ENCODE results near the gene ACP3.

The ACP3 gene

DNA sequence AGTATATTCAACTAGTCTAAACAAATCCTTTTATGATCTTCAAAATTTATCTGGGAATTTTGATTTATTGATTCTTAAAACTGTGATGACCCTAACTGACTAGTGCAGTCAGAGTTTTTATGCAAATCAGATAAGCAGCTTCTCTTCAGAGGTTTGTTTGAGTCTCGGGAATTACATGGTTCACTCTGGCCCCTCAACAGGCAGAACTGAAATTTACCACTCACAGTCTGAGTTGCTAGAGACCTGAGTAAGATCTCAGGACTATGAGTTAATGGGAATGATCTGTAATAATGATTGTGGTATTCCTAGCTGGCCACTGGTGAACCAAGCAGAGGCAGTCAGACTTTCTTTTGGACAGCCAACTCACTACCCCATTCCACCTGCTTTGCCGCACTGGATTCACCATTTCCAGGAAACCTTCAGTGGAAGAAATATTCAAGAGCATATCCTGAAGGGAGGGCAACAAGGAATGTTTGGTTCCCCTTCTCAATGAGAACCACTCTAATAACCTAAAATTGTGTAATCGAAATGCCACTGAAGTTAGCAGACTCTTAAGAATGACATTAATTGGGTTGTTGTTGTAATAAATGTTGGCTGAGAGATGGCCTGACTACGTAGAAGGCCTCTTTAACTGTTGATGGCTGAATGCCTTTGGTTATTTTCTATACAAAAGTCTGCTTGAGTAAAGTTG, 88.5 kb downstream of the ACP3 start:
- Mint-ChIP-seq H3K4me3 (no peak overlapping the region), H3K9me3 (no peaks in the 10 kb centered on the region), H3K27ac (no peak overlapping the region), H3K4me1 (no peaks in the 10 kb centered on the region), H3K36me3 (no peaks in the 10 kb centered on the region), H3K27me3 (no peaks in the 10 kb centered on the region)

- Mint-ChIP-seq H3K27ac (no peak overlapping the region), H3K9me3 (no peaks in the 10 kb centered on the region), H3K27me3 (peaks cover 1% of the 10 kb centered on the region), H3K4me3 (no peak overlapping the region), H3K36me3 (no peaks in the 10 kb centered on the region), H3K4me1 (no peaks in the 10 kb centered on the region)
Measured at GRCh38 chr3:132406587-132406986, 89.4 kb downstream of the ACP3 start.

- H3K4me3 Mint-ChIP-seq, result no peak overlapping the region
- H3K27me3 Mint-ChIP-seq, result peaks cover 1% of the 10 kb centered on the region
- H3K4me1 Mint-ChIP-seq, result no peaks in the 10 kb centered on the region
- no peaks in the 10 kb centered on the region for H3K9me3 Mint-ChIP-seq
- H3K36me3 Mint-ChIP-seq, result no peaks in the 10 kb centered on the region
- H3K27ac Mint-ChIP-seq, result no peak overlapping the region
Measured at GRCh38 chr3:132407025-132407424, 89.8 kb downstream of the ACP3 start.
